NCI-H2081 treated with DMSO at 0.1 percent for 48 hours (cell line): ENCODE measurements around the gene CDYL.

Experiments used
- DNase-seq: peaks from one replicate; lab custom pipeline; 2025; lab: John Stamatoyannopoulos, UW

CDYL gene

GRCh38 chr6:4884646-4885340 is 108.6 kb downstream of the CDYL start:
- DNase-seq, result no peak

- no peak for DNase-seq
Measured at GRCh38 chr6:4885341-4885933, 109.2 kb downstream of the CDYL start.

GRCh38 chr6:4888841-4889240 is 112.6 kb downstream of the CDYL start:
- no peak for DNase-seq

- no peak for DNase-seq
Measured at GRCh38 chr6:4889701-4890100, 113.5 kb downstream of the CDYL start.

GRCh38 chr6:4890191-4890590 is 114.0 kb downstream of the CDYL start:
- no peak for DNase-seq

GRCh38 chr6:4890627-4891026 is 114.4 kb downstream of the CDYL start:
- no peak for DNase-seq

- DNase-seq, result no peak
Measured at GRCh38 chr6:4891141-4891540, 114.9 kb downstream of the CDYL start.

GRCh38 chr6:4892785-4893485 is 116.7 kb downstream of the CDYL start:
- DNase-seq, result no peak

- DNase-seq, result no peak
Measured at GRCh38 chr6:4894049-4894448, 117.8 kb downstream of the CDYL start.

- no peak for DNase-seq
Measured at GRCh38 chr6:4895971-4896370, 119.8 kb downstream of the CDYL start.

- no peak for DNase-seq
Measured at GRCh38 chr6:4896401-4896800, 120.2 kb downstream of the CDYL start.

GRCh38 chr6:4899249-4900034 is 123.2 kb downstream of the CDYL start:
- DNase-seq, result no peak

GRCh38 chr6:4901386-4902061 is 125.3 kb downstream of the CDYL start:
- no peak for DNase-seq

- DNase-seq, result no peak
Measured at GRCh38 chr6:4902363-4902762, 126.2 kb downstream of the CDYL start.

GRCh38 chr6:4903121-4903520 is 126.9 kb downstream of the CDYL start:
- no peak for DNase-seq

GRCh38 chr6:4903751-4904370 is 127.7 kb downstream of the CDYL start:
- no peak for DNase-seq

GRCh38 chr6:4904461-4905025 is 128.3 kb downstream of the CDYL start:
- DNase-seq, result no peak

- no peak for DNase-seq
Measured at GRCh38 chr6:4905826-4906225, 129.6 kb downstream of the CDYL start.

GRCh38 chr6:4906293-4907276 is 130.4 kb downstream of the CDYL start:
- no peak for DNase-seq

GRCh38 chr6:4907602-4908001 is 131.4 kb downstream of the CDYL start:
- no peak for DNase-seq
